DND-41 (cell line): Measurements from ENCODE around the gene RBBP6.
A peak's percentile ranks its signal among the peaks of the same experiment; 100 is the strongest.

ENCODE experiments used
- ATAC-seq: fragments of 200-7000 bp; cut with Tn5 transposase; 3 replicates; pipeline ENCODE4 v1.9.1; 2021; ENCODE audit warnings: low read depth; ENCODE audit not compliant: insufficient read depth
- DNase-seq: peaks from one replicate; pipeline ENCODE4 v3.0.0-alpha.2; 2020
- H2AFZ ChIP-seq: 2 replicates; pipeline ENCODE4 v1.6.0; 2012; ENCODE audit warnings: low read depth, low read length
- H3K27ac ChIP-seq: 2 replicates; pipeline ENCODE4 v1.5.1; 2012; ENCODE audit warnings: low read length, inconsistent platforms
- H3K27me3 ChIP-seq: fragments of 200-600 bp; sonication (generic); 2 replicates; pipeline ENCODE4 v1.6.0; 2012; ENCODE audit warnings: low read length, mild to moderate bottlenecking, inconsistent platforms; ENCODE audit not compliant: insufficient read depth, poor library complexity
- H3K36me3 ChIP-seq: 2 replicates; pipeline ENCODE4 v1.5.1; 2012; ENCODE audit warnings: low read length, inconsistent platforms; ENCODE audit not compliant: insufficient read depth
- H3K4me1 ChIP-seq: 2 replicates; pipeline ENCODE4 v1.5.1; 2012; ENCODE audit warnings: mild to moderate bottlenecking, low read length; ENCODE audit not compliant: insufficient read depth
- H3K4me2 ChIP-seq: 2 replicates; pipeline ENCODE4 v1.6.0; 2012; ENCODE audit warnings: mild to moderate bottlenecking, moderate library complexity, low read length, inconsistent platforms; ENCODE audit not compliant: insufficient read depth
- H3K4me3 ChIP-seq, 2 experiments: fragments of 200-600 bp in 1 of 2; shearing (Covaris generic) in 1 of 2; 2 replicates each; pipeline ENCODE4 v1.5.1; 2012 to 2016; ENCODE audit warnings: inconsistent platforms in 2 of 2, low read length in 2 of 2, mild to moderate bottlenecking in 2 of 2, low read depth in 1 of 2, moderate library complexity in 1 of 2
- H3K79me2 ChIP-seq: 2 replicates; pipeline ENCODE4 v1.6.0; 2012; ENCODE audit warnings: low read length, inconsistent platforms; ENCODE audit not compliant: insufficient read depth
- H3K9ac ChIP-seq: 2 replicates; pipeline ENCODE4 v1.6.0; 2012; ENCODE audit warnings: low read depth, mild to moderate bottlenecking, inconsistent platforms, low read length, moderate library complexity
- H3K9me3 ChIP-seq: 2 replicates; pipeline ENCODE4 v1.5.1; 2012; ENCODE audit warnings: low read length, moderate library complexity, mild to moderate bottlenecking, inconsistent platforms; ENCODE audit not compliant: insufficient read depth, severe bottlenecking
- H4K20me1 ChIP-seq: 2 replicates; pipeline ENCODE4 v1.6.0; 2012; ENCODE audit warnings: low read length; ENCODE audit not compliant: insufficient read depth
- EZH2 ChIP-seq: IDR thresholded peaks from 3 replicates; pipeline ENCODE4 v1.6.1; 2012; ENCODE audit warnings: borderline replicate concordance, low read depth, mild to moderate bottlenecking, moderate library complexity, low read length, inconsistent platforms; ENCODE audit not compliant: severe bottlenecking
- TF ChIP-seq, protein P1 (sequence below): IDR thresholded peaks from 2 replicates; pipeline ENCODE4 v1.5.1; 2012; ENCODE audit warnings: borderline replicate concordance, low read length, moderate library complexity, mild to moderate bottlenecking; ENCODE audit not compliant: poor library complexity, severe bottlenecking; ENCODE audit errors: extremely low read depth

Gene RBBP6, protein sequence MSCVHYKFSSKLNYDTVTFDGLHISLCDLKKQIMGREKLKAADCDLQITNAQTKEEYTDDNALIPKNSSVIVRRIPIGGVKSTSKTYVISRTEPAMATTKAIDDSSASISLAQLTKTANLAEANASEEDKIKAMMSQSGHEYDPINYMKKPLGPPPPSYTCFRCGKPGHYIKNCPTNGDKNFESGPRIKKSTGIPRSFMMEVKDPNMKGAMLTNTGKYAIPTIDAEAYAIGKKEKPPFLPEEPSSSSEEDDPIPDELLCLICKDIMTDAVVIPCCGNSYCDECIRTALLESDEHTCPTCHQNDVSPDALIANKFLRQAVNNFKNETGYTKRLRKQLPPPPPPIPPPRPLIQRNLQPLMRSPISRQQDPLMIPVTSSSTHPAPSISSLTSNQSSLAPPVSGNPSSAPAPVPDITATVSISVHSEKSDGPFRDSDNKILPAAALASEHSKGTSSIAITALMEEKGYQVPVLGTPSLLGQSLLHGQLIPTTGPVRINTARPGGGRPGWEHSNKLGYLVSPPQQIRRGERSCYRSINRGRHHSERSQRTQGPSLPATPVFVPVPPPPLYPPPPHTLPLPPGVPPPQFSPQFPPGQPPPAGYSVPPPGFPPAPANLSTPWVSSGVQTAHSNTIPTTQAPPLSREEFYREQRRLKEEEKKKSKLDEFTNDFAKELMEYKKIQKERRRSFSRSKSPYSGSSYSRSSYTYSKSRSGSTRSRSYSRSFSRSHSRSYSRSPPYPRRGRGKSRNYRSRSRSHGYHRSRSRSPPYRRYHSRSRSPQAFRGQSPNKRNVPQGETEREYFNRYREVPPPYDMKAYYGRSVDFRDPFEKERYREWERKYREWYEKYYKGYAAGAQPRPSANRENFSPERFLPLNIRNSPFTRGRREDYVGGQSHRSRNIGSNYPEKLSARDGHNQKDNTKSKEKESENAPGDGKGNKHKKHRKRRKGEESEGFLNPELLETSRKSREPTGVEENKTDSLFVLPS (N-terminal part only)

DNA sequence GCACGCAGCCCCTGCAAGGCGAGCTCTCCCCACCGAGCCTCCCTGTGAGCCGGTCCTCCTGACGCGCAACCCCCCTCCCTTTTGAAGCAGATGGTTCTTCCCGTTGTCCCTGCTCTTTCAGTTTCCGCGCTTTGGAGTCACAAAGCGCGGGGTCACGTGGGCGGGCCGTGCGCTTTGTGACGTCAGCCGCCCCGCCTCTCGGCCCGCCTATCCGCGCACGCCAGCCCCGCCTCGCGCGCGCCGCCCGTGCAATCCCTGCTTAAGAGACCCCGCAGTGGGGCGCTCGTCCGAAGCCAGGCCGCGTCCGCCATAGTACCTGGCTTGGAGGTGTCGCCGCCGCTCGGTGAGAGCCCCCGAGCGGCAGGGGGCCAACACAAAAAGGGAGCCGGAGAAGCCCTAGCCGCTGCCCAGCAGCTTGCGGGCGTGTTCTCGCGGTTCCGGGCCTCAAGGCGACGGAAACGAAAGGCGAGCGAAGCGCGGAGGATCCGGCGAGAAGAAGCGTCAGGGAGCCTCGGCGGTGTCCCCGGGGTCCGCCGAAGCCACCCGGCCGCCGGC lies at the start of gene RBBP6:
Gene RBBP6 (plus strand): TSS at position 272 of the 555 bp plus-strand sequence. CDS start 1,061 bp downstream, outside the sequence.
- peaks cover 33% of the 10 kb centered on the region for H3K36me3 ChIP-seq
- H3K9ac ChIP-seq: peak within 1 kb of the TSS; percentile 99
- H3K27ac ChIP-seq: peak within 1 kb of the TSS; percentile 96
- peak; percentile 92 for DNase-seq
- H3K79me2 ChIP-seq: peaks cover 52% of the 10 kb centered on the region
- H3K4me1 ChIP-seq: peaks cover 35% of the 10 kb centered on the region
- peak within 1 kb of the TSS; percentile 95 for H2AFZ ChIP-seq
- TF ChIP-seq, protein P1, sequence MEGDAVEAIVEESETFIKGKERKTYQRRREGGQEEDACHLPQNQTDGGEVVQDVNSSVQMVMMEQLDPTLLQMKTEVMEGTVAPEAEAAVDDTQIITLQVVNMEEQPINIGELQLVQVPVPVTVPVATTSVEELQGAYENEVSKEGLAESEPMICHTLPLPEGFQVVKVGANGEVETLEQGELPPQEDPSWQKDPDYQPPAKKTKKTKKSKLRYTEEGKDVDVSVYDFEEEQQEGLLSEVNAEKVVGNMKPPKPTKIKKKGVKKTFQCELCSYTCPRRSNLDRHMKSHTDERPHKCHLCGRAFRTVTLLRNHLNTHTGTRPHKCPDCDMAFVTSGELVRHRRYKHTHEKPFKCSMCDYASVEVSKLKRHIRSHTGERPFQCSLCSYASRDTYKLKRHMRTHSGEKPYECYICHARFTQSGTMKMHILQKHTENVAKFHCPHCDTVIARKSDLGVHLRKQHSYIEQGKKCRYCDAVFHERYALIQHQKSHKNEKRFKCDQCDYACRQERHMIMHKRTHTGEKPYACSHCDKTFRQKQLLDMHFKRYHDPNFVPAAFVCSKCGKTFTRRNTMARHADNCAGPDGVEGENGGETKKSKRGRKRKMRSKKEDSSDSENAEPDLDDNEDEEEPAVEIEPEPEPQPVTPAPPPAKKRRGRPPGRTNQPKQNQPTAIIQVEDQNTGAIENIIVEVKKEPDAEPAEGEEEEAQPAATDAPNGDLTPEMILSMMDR: peak; percentile 45
- TF ChIP-seq EZH2: no peak
- peak within 1 kb of the TSS; percentile 94 for H3K4me2 ChIP-seq
- peak; percentile 86 for ATAC-seq
- peaks cover 44% of the 10 kb centered on the region for H4K20me1 ChIP-seq
- no peaks in the 10 kb centered on the region for H3K9me3 ChIP-seq
- peak within 1 kb of the TSS; percentile 78 to 87 for H3K4me3 ChIP-seq
- H3K27me3 ChIP-seq: no peaks in the 10 kb centered on the region

DNA sequence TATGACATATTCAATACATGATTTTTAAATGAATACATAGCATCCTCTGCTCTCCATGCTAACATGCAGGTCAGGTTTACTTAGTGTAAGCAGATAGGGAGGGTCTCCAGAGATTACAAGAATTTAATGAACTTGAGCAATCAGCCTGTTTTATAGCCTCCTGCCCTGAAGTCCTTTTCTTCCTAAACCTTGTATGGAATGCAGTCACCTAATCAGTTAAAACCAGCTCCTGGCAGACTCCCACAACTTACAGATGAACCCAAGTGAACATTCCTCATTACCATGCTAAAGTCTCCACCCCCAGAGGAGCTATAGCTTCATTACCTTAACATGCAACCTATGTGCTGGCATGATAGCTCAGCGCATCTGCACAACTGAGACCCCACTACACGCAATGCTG lies 48.5 kb upstream of the RBBP6 start:
- Histone ChIP-seq H3K79me2 (no peaks in the 10 kb centered on the region), H3K4me1 (no peaks in the 10 kb centered on the region), H3K9ac (no peak overlapping the region), H2AFZ (no peak overlapping the region), H3K27me3 (no peaks in the 10 kb centered on the region), H3K36me3 (no peaks in the 10 kb centered on the region), H3K9me3 (no peaks in the 10 kb centered on the region), H4K20me1 (no peaks in the 10 kb centered on the region), H3K27ac (no peak overlapping the region), H3K4me3 (no peak overlapping the region), H3K4me2 (no peak overlapping the region)
- ATAC-seq: no peak
- DNase-seq: no peak
- no peak for TF ChIP-seq EZH2
- TF ChIP-seq, protein P1: no peak

DNA sequence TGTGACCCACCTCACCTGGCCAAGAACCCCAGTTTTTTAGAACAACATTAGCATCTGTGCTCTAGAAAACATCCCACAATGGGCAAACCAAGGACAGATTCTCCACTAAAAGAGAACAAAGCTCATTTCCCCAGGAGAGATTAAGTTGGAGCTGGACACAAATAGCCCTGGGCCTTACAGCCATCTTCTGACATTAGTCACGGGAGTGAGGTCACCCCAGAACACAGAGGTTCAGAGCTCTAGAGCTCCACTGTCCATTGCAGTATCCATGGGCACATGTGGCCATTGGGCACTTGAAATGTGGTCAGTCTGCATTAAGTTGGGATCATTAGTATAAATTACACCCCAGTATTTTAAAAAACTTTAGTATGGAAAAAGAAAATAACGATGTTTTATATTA lies 47.6 kb upstream of the RBBP6 start:
- no peak for TF ChIP-seq EZH2
- ATAC-seq (no peak), DNase-seq (no peak)
- Histone ChIP-seq H3K36me3 (no peaks in the 10 kb centered on the region), H4K20me1 (no peaks in the 10 kb centered on the region; the same call in 1 of the 2 replicates), H3K9ac (no peak overlapping the region), H3K79me2 (no peaks in the 10 kb centered on the region), H3K4me2 (no peak overlapping the region), H3K4me3 (no peak overlapping the region), H2AFZ (no peak overlapping the region), H3K27ac (no peak overlapping the region), H3K27me3 (no peaks in the 10 kb centered on the region), H3K9me3 (no peaks in the 10 kb centered on the region), H3K4me1 (no peaks in the 10 kb centered on the region)
